Sigmoid colon (tissue), 7 donors: ENCODE results near the gene STXBP3. TPM values are rescaled to one million over a fixed set of nuclear protein-coding genes. Genes with fewer than 3 reads are reported as not detected.

Experiments used
- DNase-seq: peaks from one replicate; pipeline ENCODE4 v3.0.0-alpha.2; 2019
- H3K27ac ChIP-seq, 4 donors: fragments of 200-600 bp; sonication (generic); one replicate each; pipeline ENCODE4 v1.5.1; 2016 to 2019; ENCODE audit warnings: mild to moderate bottlenecking in 1 of 4
- H3K27me3 ChIP-seq, 3 donors: fragments of 200-600 bp; sonication (generic); one replicate each; pipeline ENCODE4 v1.5.1; 2019; ENCODE audit warnings: mild to moderate bottlenecking in 1 of 3
- H3K36me3 ChIP-seq, 4 donors: fragments of 200-600 bp; sonication (generic); one replicate each; pipeline ENCODE4 v1.5.1; 2016 to 2019
- H3K4me1 ChIP-seq, 4 donors: fragments of 200-600 bp; sonication (generic); one replicate each; pipeline ENCODE4 v1.5.1; 2017 to 2019
- H3K4me3 ChIP-seq, 4 donors: fragments of 200-600 bp; sonication (generic); one replicate each; pipeline ENCODE4 v1.5.1; 2017 to 2019; ENCODE audit warnings: mild to moderate bottlenecking in 2 of 4, moderate library complexity in 1 of 4
- H3K9me3 ChIP-seq, 4 donors: fragments of 200-600 bp in 3 of 4; sonication (generic) in 3 of 4; one replicate each; pipeline versions ENCODE4 v1.5.1 to v1.6.1; 2013 to 2019
- CTCF ChIP-seq, 4 experiments: fragments of 450-650 bp in 3 of 4; fragments of 200-600 bp in 1 of 4; IDR thresholded peaks; one replicate each; pipeline ENCODE4 v1.5.1; 2016 to 2019; ENCODE audit warnings: antibody characterized with exemption in 4 of 4, mild to moderate bottlenecking in 3 of 4, moderate library complexity in 2 of 4
- EP300 ChIP-seq, 4 donors: sonication (generic); formaldehyde crosslinking; IDR thresholded peaks; one replicate each; pipeline ENCODE4 v1.6.1; 2017; ENCODE audit warnings: antibody characterized with exemption in 4 of 4
- POLR2A ChIP-seq, 2 donors: fragments of 450-650 bp; IDR thresholded peaks; one replicate each; pipeline ENCODE4 v1.6.1; 2016; ENCODE audit warnings: antibody characterized with exemption in 2 of 2, mild to moderate bottlenecking in 2 of 2, moderate library complexity in 2 of 2
- POLR2AphosphoS5 ChIP-seq, 4 donors: sonication (generic); formaldehyde crosslinking; IDR thresholded peaks; one replicate each; pipeline ENCODE4 v1.6.1; 2017; ENCODE audit warnings: antibody characterized with exemption in 4 of 4
- WGBS, 2 donors: extraction: QIAGEN DNeasy Blood & Tissue Kit; methylation state at CpG; one replicate each; pipeline ENCODE4 v1.1.7; 2013; 5-methylcytosine and 5-hydroxymethylcytosine counted together
- intact Hi-C: fragments of 100-400 bp; cut with DNase I; formaldehyde crosslinking; loops from one replicate; pipeline ENCODE4 v1.15.1; 2023
- polyA plus RNA-seq, 3 donors: library from polyadenylated mRNA; stranded (reverse); fragments of 200-250 nt; gene quantifications; one replicate each; pipeline ENCODE4 v1.2.3, GENCODE V29; 2013
- total RNA-seq, 4 donors: library from RNA; depleted of rRNA; stranded (reverse); fragments of >200 nt; gene quantifications; one replicate each; pipeline ENCODE4 v1.1.0, GENCODE V29; 2016
- donor health status: healthy with polysubstance abuse.
- donor health status: Bipolar disorder and iron deficiency.
- donor health status: healthy.

STXBP3 gene
- total and polyA plus RNA-seq, 7 donors, result 30.3 to 105 (median 60.1) TPM

- TF ChIP-seq POLR2AphosphoS5 (IDR thresholded peaks at IDR 0.05) (no peak), CTCF (IDR thresholded peaks at IDR 0.05) (no peak), POLR2A (IDR thresholded peaks at IDR 0.05) (no peak), EP300 (IDR thresholded peaks at IDR 0.05) (no peak)
- Histone ChIP-seq H3K9me3 (no peaks in the 10 kb centered on the region), H3K27me3 (no peaks in the 10 kb centered on the region), H3K36me3 (no peaks in the 10 kb centered on the region), H3K4me1 (peaks cover 0 to 44% (median 38%) of the 10 kb centered on the region in 4 donors), H3K4me3 (no peak overlapping the region), H3K27ac (no peak overlapping the region)
- DNase-seq, result no peak
- 94 to 97% methylated on average over 2 of the region's 2 CpGs for WGBS, 2 donors
- intact Hi-C loops, result loop anchor here (5.0 kb wide), 1 partner anchor 44 kb away; the partner anchor contains the start of gene GPSM2
Measured at GRCh38 chr1:108832929-108833328, 86.5 kb downstream of the STXBP3 start.

- 6 to 43% methylated on average over 1 of the region's 1 CpG for WGBS, 2 donors
- H3K4me1 ChIP-seq, result peaks cover 0 to 54% (median 30%) of the 10 kb centered on the region in 4 donors
- no peaks in the 10 kb centered on the region for H3K36me3 ChIP-seq
- intact Hi-C loops, result no loop called here
- peak in 3 of 4 donors; percentile 25 to 70 (median 43) for TF ChIP-seq EP300 (IDR thresholded peaks at IDR 0.05)
- TF ChIP-seq POLR2AphosphoS5 (IDR thresholded peaks at IDR 0.05), result peak in 2 of 4 donors; percentile 50 to 56
- no peak for TF ChIP-seq POLR2A (IDR thresholded peaks at IDR 0.05)
- no peaks in the 10 kb centered on the region for H3K9me3 ChIP-seq
- H3K27ac ChIP-seq, result peak overlapping the region; percentile 50 to 84 (median 80)
- H3K27me3 ChIP-seq, result no peaks in the 10 kb centered on the region
- H3K4me3 ChIP-seq, result no peak overlapping the region
- no peak for DNase-seq
Measured at GRCh38 chr1:108841703-108842102, 95.2 kb downstream of the STXBP3 start.

GRCh38 chr1:108842525-108843181 is 96.2 kb downstream of the STXBP3 start:
- H3K27ac ChIP-seq, result peak overlapping the region; percentile 50 to 84 (median 80)
- H3K4me1 ChIP-seq, result peaks cover 0 to 60% (median 34%) of the 10 kb centered on the region in 4 donors
- WGBS, 2 donors, result 78 to 86% methylated on average over 3 of the region's 3 CpGs
- no peaks in the 10 kb centered on the region for H3K36me3 ChIP-seq
- no peak overlapping the region for H3K4me3 ChIP-seq
- TF ChIP-seq CTCF (IDR thresholded peaks at IDR 0.05) (no peak), EP300 (IDR thresholded peaks at IDR 0.05) (no peak), POLR2A (IDR thresholded peaks at IDR 0.05) (no peak), POLR2AphosphoS5 (IDR thresholded peaks at IDR 0.05) (no peak)
- H3K9me3 ChIP-seq, result no peaks in the 10 kb centered on the region
- DNase-seq, result no peak
- no peaks in the 10 kb centered on the region for H3K27me3 ChIP-seq
- intact Hi-C loops, result no loop called here

GRCh38 chr1:108843390-108844137 is 97.1 kb downstream of the STXBP3 start:
- no peaks in the 10 kb centered on the region for H3K36me3 ChIP-seq
- WGBS, 2 donors, result 78 to 89% methylated on average over 3 of the region's 3 CpGs
- DNase-seq, result no peak
- H3K4me1 ChIP-seq, result peaks cover 0 to 66% (median 38%) of the 10 kb centered on the region in 4 donors
- peak overlapping the region; percentile 50 to 84 (median 80) for H3K27ac ChIP-seq
- H3K27me3 ChIP-seq, result no peaks in the 10 kb centered on the region
- no peaks in the 10 kb centered on the region for H3K9me3 ChIP-seq
- no peak overlapping the region for H3K4me3 ChIP-seq
- intact Hi-C loops, result no loop called here
- TF ChIP-seq CTCF (IDR thresholded peaks at IDR 0.05), result no peak
- no peak for TF ChIP-seq POLR2AphosphoS5 (IDR thresholded peaks at IDR 0.05)

GRCh38 chr1:108845446-108845845 is 99.0 kb downstream of the STXBP3 start:
- no peak for DNase-seq
- Histone ChIP-seq H3K27ac (peak overlapping the region in 3 of 4 donors; percentile 50 to 84 (median 80)), H3K27me3 (no peaks in the 10 kb centered on the region), H3K9me3 (no peaks in the 10 kb centered on the region), H3K36me3 (no peaks in the 10 kb centered on the region), H3K4me3 (no peak overlapping the region), H3K4me1 (peaks cover 0 to 58% (median 38%) of the 10 kb centered on the region in 4 donors)
- intact Hi-C loops, result no loop called here
- TF ChIP-seq POLR2A (IDR thresholded peaks at IDR 0.05), result no peak
- TF ChIP-seq EP300 (IDR thresholded peaks at IDR 0.05), result no peak
- no peak for TF ChIP-seq POLR2AphosphoS5 (IDR thresholded peaks at IDR 0.05)
- no peak for TF ChIP-seq CTCF (IDR thresholded peaks at IDR 0.05)
- WGBS, 2 donors, result 82 to 85% methylated on average over 4 of the region's 4 CpGs
